ENCODE results near the gene TSPAN13. TPM values are rescaled to one million over a fixed set of nuclear protein-coding genes. Genes with fewer than 3 reads are reported as not detected.

Gene TSPAN13
- total RNA-seq = under 1 TPM; 0.13 to 0.36 TPM

GRCh38 chr7:16753102-16753931, at the start of gene TSPAN13:
Gene TSPAN13 (plus strand): TSS chr7:16753755. CDS start chr7:16753968, 213 bp downstream.

DNA sequence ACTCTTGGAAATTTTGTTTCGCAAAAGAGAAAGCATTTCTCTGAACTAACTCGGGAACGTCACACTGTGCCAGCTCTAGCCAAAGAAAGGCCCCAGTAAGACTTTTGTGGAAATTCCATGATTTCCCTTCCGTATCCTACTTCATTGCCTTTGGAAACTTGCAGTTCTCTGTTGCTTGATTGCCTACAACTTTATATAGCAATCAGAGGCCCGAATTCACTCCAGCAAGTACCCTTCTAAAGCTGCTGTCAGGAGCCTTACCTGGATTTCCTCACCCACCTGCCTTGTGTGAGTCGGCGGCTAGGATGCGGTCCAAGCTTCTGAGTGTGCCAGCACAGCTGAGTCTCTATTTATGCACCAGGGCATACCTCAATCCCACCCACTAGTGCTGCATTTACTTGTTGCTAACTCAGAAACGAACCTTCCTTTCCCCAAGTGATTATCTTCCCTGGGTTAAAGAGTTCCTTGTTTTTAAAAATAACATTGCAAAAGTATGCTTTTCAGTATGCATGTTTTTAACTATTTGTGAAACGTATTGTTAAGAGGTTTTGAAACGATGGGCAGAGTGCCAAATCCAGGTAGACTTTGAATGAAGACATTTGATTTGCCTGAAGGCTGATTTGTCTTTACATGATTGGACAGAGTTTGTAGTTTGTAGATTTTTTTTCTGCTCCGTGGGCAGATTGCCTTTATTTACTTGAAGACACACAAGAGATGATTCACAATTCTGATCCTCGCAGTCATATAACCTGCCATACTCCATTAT, 51.3 kb downstream of the TSPAN13 start, which contains the start of gene AGR2:
Gene AGR2, minus strand, starts transcription at position 326 of the 766 bp plus-strand sequence. CDS start 3,203 bp downstream, outside the sequence.

Other genes with a start within 250 kb of the TSPAN13 start
- not detected for gene LRRC72, start 226.9 kb upstream of the TSPAN13 start, total RNA-seq
- gene ANKMY2, start 108.0 kb upstream of the TSPAN13 start, total RNA-seq = 1 to 10 TPM; 8.9 to 9.6 TPM
- 10 to 100 TPM; 47.8 to 48.1 TPM for gene BZW2, start 107.6 kb upstream of the TSPAN13 start, total RNA-seq
- gene AGR2, start 51.2 kb downstream of the TSPAN13 start, total RNA-seq = not detected
- gene AGR3, start 128.2 kb downstream of the TSPAN13 start, total RNA-seq = not detected